GM18499 (cell line): ENCODE measurements around the gene ZBED3.
A peak's percentile ranks its signal among the peaks of the same experiment; 100 is the strongest.
"Not testable (repeated sequence)": the region's sequence is repeated elsewhere in the genome, so short reads cannot be mapped to it uniquely, and the experiment has no call there.

ENCODE experiments used
- ATAC-seq: cut with Tn5 transposase; IDR thresholded peaks from one replicate; pipeline ENCODE4 v1.9.1; 2021; ENCODE audit warnings: moderate number of reproducible peaks; ENCODE audit not compliant: insufficient read depth, unreplicated experiment

Gene ZBED3

GRCh38 chr5:77080479-77080878, 6.6 kb downstream of the ZBED3 start:
- ATAC-seq: not testable (repeated sequence)

DNA sequence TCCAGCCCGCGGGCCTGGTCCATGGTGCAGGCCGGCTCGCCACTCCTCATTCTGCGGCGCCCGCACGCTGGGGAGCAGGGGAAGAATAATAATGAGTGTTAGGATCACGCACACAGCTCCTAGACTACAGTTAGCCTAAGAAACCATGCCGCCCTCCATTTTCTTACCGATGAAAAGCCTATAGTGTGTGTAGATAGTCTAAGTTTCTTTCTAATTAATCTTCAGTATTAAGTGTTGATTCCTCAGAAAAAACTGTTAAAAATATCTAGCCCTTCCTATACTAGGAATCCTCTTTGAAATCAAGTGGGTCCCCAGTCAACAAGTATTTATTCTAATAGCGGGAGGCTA, 9.3 kb downstream of the ZBED3 start:
- ATAC-seq: no peak

DNA sequence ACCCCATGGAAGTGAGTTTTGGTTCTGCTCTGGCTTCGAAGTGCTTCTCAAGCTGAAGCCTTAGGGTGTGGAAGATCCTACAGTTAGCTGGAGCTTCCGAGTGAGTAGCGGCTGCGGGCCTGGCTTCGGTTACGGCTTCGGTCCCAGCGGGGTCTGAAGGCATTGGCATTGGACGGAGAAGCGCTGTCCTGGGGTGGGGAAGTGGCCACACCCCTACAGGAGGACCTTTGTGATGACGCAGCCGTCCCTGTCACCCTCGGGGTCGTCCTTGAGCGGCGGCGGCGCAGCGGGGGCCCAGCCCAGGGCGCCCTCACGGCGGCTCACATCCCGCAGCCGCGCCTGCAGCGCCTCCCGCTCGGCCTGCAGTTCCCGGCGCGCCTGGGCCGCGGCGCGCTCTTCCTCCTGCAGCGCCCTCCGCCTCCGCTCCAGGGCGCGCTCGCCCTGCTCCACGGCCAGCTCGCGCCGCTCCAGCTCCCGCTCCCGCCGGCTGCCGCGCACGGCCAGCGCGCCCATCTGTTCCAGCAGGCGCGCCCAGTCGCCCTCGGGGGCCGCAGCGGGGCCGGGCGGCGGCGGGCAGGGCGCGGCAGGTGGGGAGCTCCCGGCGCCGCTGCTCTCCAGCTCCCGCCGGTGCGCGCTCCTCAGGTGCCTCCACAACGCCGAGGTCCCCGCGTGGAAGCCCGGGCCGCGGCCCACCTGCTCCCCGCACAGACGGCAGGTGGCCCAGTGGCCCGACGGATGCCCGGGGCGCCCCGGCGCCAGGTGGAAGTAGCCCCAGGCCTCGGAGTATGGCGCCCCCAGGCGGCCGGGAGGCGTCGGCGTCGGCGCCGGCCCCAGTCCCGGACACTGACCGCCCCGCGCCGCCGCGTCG, 9.9 kb downstream of the ZBED3 start:
- ATAC-seq: no peak

DNA sequence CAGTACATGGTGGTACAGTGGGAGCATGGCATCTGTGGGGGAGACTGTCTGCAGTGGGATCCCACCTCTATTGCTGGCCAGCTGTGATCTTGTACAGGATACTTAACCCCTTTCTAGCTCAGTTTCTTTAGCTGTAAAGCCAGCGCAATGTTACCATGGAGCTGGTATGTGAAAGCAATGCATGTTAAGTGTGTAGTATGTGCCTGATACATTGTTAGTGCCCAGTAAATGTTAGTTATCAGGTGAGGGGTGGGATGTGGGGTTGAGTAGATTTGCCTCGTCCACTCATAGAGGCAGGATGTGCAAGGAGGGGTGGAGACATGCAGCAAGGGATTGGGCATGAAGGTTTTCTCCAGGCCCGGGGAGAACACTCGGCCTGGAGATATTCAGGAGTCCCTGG, 12.3 kb downstream of the ZBED3 start:
- no peak for ATAC-seq

- ATAC-seq: no peak
These were observed 13.4 kb downstream of the ZBED3 start for GRCh38 chr5:77073667-77074066.

GRCh38 chr5:77066823-77067442, 20.2 kb downstream of the ZBED3 start:
- ATAC-seq: no peak

GRCh38 chr5:77066184-77066583, 20.9 kb downstream of the ZBED3 start:
- ATAC-seq: no peak

- ATAC-seq: no peak
These were observed 21.8 kb downstream of the ZBED3 start for GRCh38 chr5:77065256-77065655.

- no peak for ATAC-seq
These were observed 23.0 kb downstream of the ZBED3 start for GRCh38 chr5:77064040-77064439.

DNA sequence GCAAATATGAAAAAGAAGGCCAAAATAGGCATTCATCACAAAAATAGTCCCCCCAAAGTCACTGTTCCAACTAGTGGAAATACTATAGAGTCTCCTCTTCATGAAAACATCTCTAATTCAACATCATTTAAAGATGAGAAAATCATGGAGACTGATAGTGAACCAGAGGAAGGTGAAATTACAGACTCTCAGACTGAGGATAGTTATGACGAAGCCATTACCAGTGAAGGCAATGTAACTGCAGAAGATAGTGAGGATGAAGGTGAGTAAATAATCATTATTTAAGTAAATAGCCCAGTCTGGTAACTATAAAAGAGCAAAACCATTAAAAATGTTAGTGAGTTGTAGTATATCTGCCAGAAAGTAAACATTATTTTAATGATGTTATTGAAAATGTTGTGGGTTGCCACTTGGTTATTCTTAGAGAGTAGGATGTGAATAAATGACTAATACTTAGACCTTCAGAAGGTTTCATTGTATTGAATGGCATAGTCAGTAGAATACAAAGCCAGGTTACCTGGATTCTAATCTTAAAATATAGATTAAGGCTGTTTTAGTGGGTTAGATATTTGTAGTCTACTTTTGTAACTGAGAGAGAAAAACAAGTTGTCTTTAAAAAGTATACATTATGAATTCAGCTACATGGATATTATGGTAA, 40.5 kb downstream of the ZBED3 start:
- ATAC-seq: peak; percentile 77

DNA sequence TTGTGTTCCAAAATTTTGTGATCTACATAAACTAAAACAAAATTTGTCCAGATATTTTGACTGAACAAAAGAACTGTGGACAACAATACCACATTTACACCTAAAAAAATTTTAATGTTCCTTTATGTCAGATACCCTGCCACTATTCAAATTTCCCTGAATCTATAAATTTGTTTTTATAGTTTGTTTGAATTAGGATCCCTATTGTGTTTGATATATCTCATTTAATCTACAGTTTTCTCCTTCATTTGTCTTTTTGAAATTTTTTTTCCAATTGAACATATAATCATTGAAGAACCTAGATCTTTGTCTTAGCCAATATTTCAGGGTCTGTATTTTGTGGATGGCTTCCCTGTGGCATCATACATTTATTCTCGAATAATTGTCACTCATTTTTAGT, 51.1 kb downstream of the ZBED3 start:
- ATAC-seq: no peak

GRCh38 chr5:77033338-77033737, 53.7 kb downstream of the ZBED3 start:
- no peak for ATAC-seq

DNA sequence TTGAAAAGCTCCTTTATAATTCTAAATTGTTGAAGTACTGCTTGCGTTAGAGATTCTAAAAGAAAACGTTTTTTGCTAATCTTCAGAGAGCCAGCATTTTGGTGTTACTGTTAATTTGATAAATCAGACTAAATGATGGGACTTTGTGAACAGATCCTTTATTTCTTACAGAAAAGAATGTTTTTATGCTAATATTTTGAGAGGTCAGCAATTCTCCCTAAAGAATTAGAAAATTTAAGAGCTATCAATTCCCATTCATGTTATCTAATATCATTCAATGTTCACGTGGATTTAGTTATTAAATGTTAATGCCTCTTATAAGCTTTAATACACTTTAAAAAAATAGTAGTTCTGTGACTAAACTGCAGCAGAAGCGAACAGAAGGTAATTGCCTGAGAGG, 54.5 kb downstream of the ZBED3 start:
- ATAC-seq: no peak

DNA sequence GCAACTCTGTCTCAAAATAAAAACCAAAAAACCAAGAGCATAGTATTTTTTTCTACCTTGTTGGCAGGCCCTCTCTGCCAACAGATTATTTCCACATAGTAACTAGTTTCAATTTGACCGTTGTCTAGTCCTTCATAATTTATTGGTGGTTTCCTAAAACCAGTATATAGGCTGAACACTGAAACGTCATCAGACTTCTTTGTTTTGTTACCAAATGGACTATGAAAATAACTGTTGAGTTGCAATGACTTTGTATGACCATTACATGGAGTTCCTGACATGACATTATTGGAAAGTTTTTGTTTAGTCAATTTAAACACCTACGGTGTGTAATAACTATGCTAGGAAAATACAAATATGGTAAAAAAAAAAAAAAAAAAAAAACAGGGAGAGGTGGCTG, 55.2 kb downstream of the ZBED3 start:
- ATAC-seq: no peak

GRCh38 chr5:77030097-77031071, 56.7 kb downstream of the ZBED3 start, which contains the start of gene AGGF1:
Gene AGGF1 (plus strand): TSS chr5:77030404. CDS start chr5:77030767, 363 bp downstream.
- peak; percentile 88 for ATAC-seq

DNA sequence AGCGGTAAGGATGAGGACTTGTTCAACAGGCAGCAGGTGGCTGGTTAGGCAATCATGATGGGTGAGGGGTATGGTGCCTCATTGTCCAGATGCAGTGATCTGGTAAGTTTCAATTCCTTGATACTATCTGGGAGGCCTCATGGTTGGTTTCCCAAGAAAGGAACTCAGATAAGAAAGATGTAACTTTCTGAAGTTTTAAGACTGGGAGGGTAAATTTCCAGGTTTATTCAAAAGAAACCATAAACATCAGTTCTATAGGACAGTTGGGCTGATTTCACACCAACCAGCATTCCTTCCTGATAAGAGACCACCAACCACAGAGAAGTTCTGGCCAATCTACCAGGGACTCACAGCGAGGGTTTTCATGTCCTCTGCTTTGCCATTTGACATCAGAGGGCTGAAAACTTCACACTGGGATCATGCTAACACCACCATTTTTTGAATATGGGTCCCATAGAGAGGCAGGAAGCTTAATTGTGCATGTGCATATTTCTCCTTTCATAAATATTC, 57.7 kb downstream of the ZBED3 start:
- ATAC-seq: no peak

DNA sequence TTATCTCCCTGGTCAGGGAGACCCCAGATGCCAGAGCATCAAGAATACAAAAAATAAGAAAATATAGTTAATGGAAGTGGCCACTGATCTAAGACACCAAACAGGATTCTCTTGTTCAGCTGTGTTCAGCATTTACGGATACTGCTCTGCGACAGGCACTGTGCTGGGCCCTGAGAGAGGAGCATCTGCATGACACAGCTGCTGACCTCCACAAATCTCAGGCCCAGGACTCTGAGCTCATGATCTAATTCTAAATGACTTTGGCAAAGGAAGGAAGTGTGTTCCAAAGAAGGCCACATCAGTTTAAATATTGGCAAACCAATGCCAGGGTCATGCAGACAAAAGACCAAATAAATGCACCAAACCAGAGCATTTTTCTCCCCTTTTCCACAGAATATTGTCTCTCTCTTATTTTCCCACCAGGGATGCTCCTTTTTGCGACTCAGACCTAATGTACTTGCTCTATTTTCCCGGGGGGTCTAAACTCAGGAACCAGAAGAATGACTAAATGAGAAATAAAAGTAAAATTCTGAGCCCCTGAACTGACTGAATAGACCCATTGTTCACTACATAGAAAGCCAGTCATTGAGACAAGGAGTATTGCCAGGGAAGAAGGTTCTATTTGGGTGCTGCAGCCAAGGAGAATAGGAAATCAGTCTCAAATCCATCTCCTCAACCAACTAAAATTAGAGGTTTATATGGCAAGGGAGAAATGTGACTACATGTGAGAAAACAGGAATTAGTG, 58.3 kb downstream of the ZBED3 start:
- ATAC-seq: no peak

DNA sequence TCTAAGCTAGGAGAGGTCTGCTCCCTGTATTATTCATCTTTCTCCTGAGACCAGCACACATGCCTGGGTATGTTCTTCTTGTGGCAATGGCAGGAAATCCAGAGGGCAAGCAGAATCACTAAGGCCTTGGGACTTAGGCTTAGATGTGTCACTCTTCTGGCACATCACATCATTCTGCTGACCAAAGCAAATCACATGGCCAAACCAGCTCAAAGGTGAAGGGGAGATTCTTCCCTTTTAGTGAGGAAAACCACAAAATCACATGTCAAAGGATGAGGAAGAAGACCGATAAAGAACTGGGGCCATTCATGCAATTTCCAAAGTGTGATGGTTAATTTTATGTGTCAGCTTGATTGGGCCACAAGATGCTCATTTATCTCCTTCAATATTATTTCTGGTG, 62.6 kb downstream of the ZBED3 start:
- no peak for ATAC-seq
